HL-60/S4 treated with phorbol 12-myristate 13-acetate at 8.2 ng/mL for 4 days and 3 days (cell line): ENCODE results near the gene AFMID.
"Not testable (repeated sequence)": the region's sequence is repeated elsewhere in the genome, so short reads cannot be mapped to it uniquely, and the experiment has no call there.

ENCODE experiments used
- in situ Hi-C: fragments of 300-500 bp; cut with MboI; formaldehyde crosslinking; loops from 2 replicates; pipeline ENCODE4 v1.15.0; 2022; ENCODE audit warnings: low sequenced_read_pairs

The AFMID gene

GRCh38 chr17:78154903-78155811 lies 32.0 kb upstream of the AFMID start:
- in situ Hi-C loops = no loop called here

GRCh38 chr17:78159575-78160158 lies 27.5 kb upstream of the AFMID start:
- in situ Hi-C loops = no loop called here

- in situ Hi-C loops = no loop called here
Measured at GRCh38 chr17:78163881-78164747, 23.0 kb upstream of the AFMID start.

GRCh38 chr17:78164748-78165607 lies 22.2 kb upstream of the AFMID start:
- in situ Hi-C loops = no loop called here

- in situ Hi-C loops = no loop called here
Measured at GRCh38 chr17:78166416-78166815, 20.7 kb upstream of the AFMID start.

- in situ Hi-C loops = no loop called here
Measured at GRCh38 chr17:78168242-78168902, 18.8 kb upstream of the AFMID start, which contains the start of gene SYNGR2. Gene SYNGR2, plus strand, starts transcription at chr17:78168581. Its CDS starts 36 bp downstream, at chr17:78168617.

- in situ Hi-C loops = no loop called here
Measured at GRCh38 chr17:78168903-78169793, 18.0 kb upstream of the AFMID start.

GRCh38 chr17:78170692-78171590 lies 16.2 kb upstream of the AFMID start:
- in situ Hi-C loops = no loop called here

- in situ Hi-C loops = not testable (repeated sequence)
Measured at GRCh38 chr17:78171591-78172248, 15.4 kb upstream of the AFMID start.

- in situ Hi-C loops = no loop called here
Measured at GRCh38 chr17:78172249-78173051, 14.7 kb upstream of the AFMID start.

- in situ Hi-C loops = no loop called here
Measured at GRCh38 chr17:78173097-78173715, 14.0 kb upstream of the AFMID start.

- in situ Hi-C loops = no loop called here
Measured at GRCh38 chr17:78174346-78174869, 12.8 kb upstream of the AFMID start.

GRCh38 chr17:78174870-78175642 lies 12.1 kb upstream of the AFMID start:
- in situ Hi-C loops = no loop called here

- in situ Hi-C loops = no loop called here
Measured at GRCh38 chr17:78175643-78175981, 11.6 kb upstream of the AFMID start.

- in situ Hi-C loops = no loop called here
Measured at GRCh38 chr17:78176548-78177025, 10.6 kb upstream of the AFMID start.
